HepG2 (cell line): ENCODE measurements around the gene SURF6. TPM values are rescaled to one million over a fixed set of nuclear protein-coding genes. Genes with fewer than 3 reads are reported as not detected.
A peak's percentile ranks its signal among the peaks of the same experiment; 100 is the strongest.

Experiments used
- CBX5 ChIP-seq: sonication (generic); formaldehyde crosslinking; IDR thresholded peaks from 2 replicates; pipeline ENCODE4 v1.4.0; 2020; ENCODE audit warnings: missing genetic modification reagents, borderline replicate concordance
- GATA4 ChIP-seq: sonication (generic); IDR thresholded peaks from 2 replicates; pipeline ENCODE4 v1.6.1; 2016; ENCODE audit warnings: antibody characterized with exemption, low read depth, borderline replicate concordance
- GTF2F1 ChIP-seq: fragments of 150-350 bp; IDR thresholded peaks from 2 replicates; pipeline ENCODE4 v1.6.1; 2014; ENCODE audit warnings: low read length
- NPAS2 ChIP-seq: sonication (generic); formaldehyde crosslinking; IDR thresholded peaks from 2 replicates; pipeline ENCODE4 v1.8.0; 2022; ENCODE audit warnings: mild to moderate bottlenecking, missing genetic modification reagents, borderline replicate concordance
- RFX5 ChIP-seq: IDR thresholded peaks from 2 replicates; pipeline ENCODE4 v1.6.1; 2011; ENCODE audit warnings: low read depth, low read length, improper control_type of control experiment
- RFXANK ChIP-seq: IDR thresholded peaks from 2 replicates; pipeline ENCODE4 v1.6.1; 2016
- SMC3 ChIP-seq: IDR thresholded peaks from 2 replicates; pipeline ENCODE4 v1.6.1; 2011; ENCODE audit warnings: low read length, improper control_type of control experiment
- ZBTB42 ChIP-seq: sonication (generic); formaldehyde crosslinking; IDR thresholded peaks from 2 replicates; pipeline ENCODE4 v1.5.0; 2020; ENCODE audit warnings: mild to moderate bottlenecking, missing genetic modification reagents
- ZNF180 ChIP-seq: sonication (generic); formaldehyde crosslinking; IDR thresholded peaks from 2 replicates; pipeline ENCODE4 v1.4.0; 2020; ENCODE audit warnings: low read depth, missing genetic modification reagents, borderline replicate concordance
- ZNF230 ChIP-seq: sonication (generic); formaldehyde crosslinking; IDR thresholded peaks from 2 replicates; pipeline ENCODE4 v1.4.0; 2020; ENCODE audit warnings: mild to moderate bottlenecking, missing genetic modification reagents
- ZNF235 ChIP-seq: sonication (generic); formaldehyde crosslinking; IDR thresholded peaks from 2 replicates; pipeline ENCODE4 v1.8.1; 2023; ENCODE audit warnings: mild to moderate bottlenecking, missing genetic modification reagents, borderline replicate concordance
- ZNF24 ChIP-seq: fragments of 450-650 bp; IDR thresholded peaks from 2 replicates; pipeline ENCODE4 v1.6.1; 2017; ENCODE audit warnings: antibody characterized with exemption, mild to moderate bottlenecking
- ZNF652 ChIP-seq: IDR thresholded peaks from 2 replicates; pipeline ENCODE4 v1.6.1; 2016; ENCODE audit warnings: low read depth, borderline replicate concordance
- ZNF713 ChIP-seq: sonication (generic); formaldehyde crosslinking; IDR thresholded peaks from 2 replicates; pipeline ENCODE4 v1.4.0; 2020; ENCODE audit warnings: mild to moderate bottlenecking, missing genetic modification reagents
- ZNF761 ChIP-seq: sonication (generic); formaldehyde crosslinking; conservative IDR thresholded peaks from 2 replicates; pipeline ENCODE4 v1.4.0; 2020; ENCODE audit warnings: mild to moderate bottlenecking, missing genetic modification reagents
- polyA plus RNA-seq, 8 experiments: library from polyadenylated mRNA; depleted of rRNA in 3 of 8; stranded (reverse) in 7 of 8; unstranded in 1 of 8; fragments of >200 nt; fragmentation: Illumina TruSeq in 4 of 8; extraction: Trizol in 4 of 8; gene quantifications; 2 replicates each; pipeline versions ENCODE4 v1.2.1 to v1.2.3, GENCODE V29; 2011 to 2016; ENCODE audit warnings: low read depth in 4 of 8, missing spikeins in 1 of 8, mixed read lengths in 1 of 8; ENCODE audit not compliant: insufficient read depth in 1 of 8
- total RNA-seq, 5 experiments: library from RNA; depleted of rRNA; stranded (reverse); fragments of >200 nt; fragmentation: Illumina TruSeq; extraction: Trizol; gene quantifications; 2 replicates each; pipeline ENCODE4 v1.2.3, GENCODE V29; 2016; ENCODE audit warnings: low read depth in 1 of 5
- TF ChIP-seq, protein P1 (sequence below): sonication (generic); formaldehyde crosslinking; IDR thresholded peaks from 2 replicates; pipeline ENCODE4 v1.8.0; 2022; ENCODE audit warnings: mild to moderate bottlenecking, missing genetic modification reagents, moderate library complexity
- TF ChIP-seq, protein P2 (sequence below): sonication (generic); formaldehyde crosslinking; IDR thresholded peaks from 2 replicates; pipeline ENCODE4 v1.9.0; 2022; ENCODE audit warnings: missing genetic modification reagents, mild to moderate bottlenecking, borderline replicate concordance
- TF ChIP-seq, protein P3 (sequence below): sonication (generic); formaldehyde crosslinking; IDR thresholded peaks from 2 replicates; pipeline ENCODE4 v1.8.0; 2022; ENCODE audit warnings: mild to moderate bottlenecking, missing genetic modification reagents
- TF ChIP-seq, protein P4 (sequence below): sonication (generic); formaldehyde crosslinking; IDR thresholded peaks from 2 replicates; pipeline ENCODE4 v1.9.0; 2021; ENCODE audit warnings: missing genetic modification reagents, borderline replicate concordance
- TF ChIP-seq, protein P5 (sequence below): sonication (generic); formaldehyde crosslinking; IDR thresholded peaks from 2 replicates; pipeline ENCODE4 v1.5.0; 2020; ENCODE audit warnings: missing genetic modification reagents
- TF ChIP-seq, protein P6 (sequence below): sonication (generic); formaldehyde crosslinking; IDR thresholded peaks from 2 replicates; pipeline ENCODE4 v1.4.0; 2020; ENCODE audit warnings: missing genetic modification reagents
- TF ChIP-seq, protein P7 (sequence below): IDR thresholded peaks from 2 replicates; pipeline ENCODE4 v1.6.1; 2016

Gene SURF6
- total and polyA plus RNA-seq, 2 of the 13 experiments (the other 11 are each of a cell fraction or from before 2014, with no cell fraction given) = 5.9 to 14.7 TPM

DNA sequence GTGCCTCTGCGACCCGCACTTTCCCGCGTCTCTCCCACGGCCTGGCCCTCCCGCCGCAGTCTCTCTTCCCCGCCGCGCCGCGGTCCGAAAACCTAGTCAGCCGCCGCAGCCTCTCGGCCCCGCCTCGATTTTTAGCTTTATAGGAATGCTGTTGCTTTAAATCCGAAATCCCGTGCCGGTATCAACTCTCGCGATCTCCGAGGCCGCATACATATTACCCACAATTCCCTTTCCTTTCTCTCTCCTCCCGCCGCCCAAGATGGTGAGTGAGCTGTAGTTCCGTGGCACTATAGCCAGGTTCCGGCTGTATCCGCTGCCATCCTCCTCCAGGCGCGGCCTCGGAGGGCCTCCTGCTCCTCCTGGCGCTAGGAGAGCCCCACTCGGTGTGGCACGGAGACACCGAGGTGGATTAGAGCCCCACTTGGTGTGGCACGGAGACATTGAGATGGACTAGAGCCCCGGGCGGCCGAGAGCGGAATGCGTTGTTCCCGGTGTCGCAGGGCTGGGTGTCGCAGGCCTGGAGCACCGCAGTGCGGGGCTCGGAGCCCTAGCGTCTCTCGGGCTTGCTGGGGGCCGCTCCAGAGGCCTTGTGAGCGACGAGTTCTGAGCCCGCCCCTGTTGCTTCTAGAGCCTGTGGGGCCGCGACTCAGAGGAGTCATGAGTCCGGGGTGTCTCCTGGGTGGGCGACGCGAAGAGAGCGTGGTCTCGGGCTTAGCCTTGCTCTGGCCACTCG lies 12.2 kb upstream of the SURF6 start, which contains the start of the genes MED22 and RPL7A (continued):
- TF ChIP-seq, protein P1, sequence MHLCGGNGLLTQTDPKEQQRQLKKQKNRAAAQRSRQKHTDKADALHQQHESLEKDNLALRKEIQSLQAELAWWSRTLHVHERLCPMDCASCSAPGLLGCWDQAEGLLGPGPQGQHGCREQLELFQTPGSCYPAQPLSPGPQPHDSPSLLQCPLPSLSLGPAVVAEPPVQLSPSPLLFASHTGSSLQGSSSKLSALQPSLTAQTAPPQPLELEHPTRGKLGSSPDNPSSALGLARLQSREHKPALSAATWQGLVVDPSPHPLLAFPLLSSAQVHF = peak; percentile 50; the same call in 1 of the 2 replicates
- TF ChIP-seq ZNF761 (CRISPR knock-in tag) = no peak
- peak; percentile 75 for TF ChIP-seq ZNF235 (CRISPR knock-in tag)
- TF ChIP-seq, protein P2, sequence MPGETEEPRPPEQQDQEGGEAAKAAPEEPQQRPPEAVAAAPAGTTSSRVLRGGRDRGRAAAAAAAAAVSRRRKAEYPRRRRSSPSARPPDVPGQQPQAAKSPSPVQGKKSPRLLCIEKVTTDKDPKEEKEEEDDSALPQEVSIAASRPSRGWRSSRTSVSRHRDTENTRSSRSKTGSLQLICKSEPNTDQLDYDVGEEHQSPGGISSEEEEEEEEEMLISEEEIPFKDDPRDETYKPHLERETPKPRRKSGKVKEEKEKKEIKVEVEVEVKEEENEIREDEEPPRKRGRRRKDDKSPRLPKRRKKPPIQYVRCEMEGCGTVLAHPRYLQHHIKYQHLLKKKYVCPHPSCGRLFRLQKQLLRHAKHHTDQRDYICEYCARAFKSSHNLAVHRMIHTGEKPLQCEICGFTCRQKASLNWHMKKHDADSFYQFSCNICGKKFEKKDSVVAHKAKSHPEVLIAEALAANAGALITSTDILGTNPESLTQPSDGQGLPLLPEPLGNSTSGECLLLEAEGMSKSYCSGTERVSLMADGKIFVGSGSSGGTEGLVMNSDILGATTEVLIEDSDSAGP (CRISPR knock-in tag) = peak; percentile 100
- TF ChIP-seq ZNF24 = no peak
- TF ChIP-seq GATA4 = peak; percentile 61; the same call in 1 of the 2 replicates
- TF ChIP-seq, protein P3, sequence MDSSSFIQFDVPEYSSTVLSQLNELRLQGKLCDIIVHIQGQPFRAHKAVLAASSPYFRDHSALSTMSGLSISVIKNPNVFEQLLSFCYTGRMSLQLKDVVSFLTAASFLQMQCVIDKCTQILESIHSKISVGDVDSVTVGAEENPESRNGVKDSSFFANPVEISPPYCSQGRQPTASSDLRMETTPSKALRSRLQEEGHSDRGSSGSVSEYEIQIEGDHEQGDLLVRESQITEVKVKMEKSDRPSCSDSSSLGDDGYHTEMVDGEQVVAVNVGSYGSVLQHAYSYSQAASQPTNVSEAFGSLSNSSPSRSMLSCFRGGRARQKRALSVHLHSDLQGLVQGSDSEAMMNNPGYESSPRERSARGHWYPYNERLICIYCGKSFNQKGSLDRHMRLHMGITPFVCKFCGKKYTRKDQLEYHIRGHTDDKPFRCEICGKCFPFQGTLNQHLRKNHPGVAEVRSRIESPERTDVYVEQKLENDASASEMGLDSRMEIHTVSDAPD (CRISPR knock-in tag) = 0 out of 2 replicates have a peak, but pooled peaks have one; percentile 16
- TF ChIP-seq RFXANK (CRISPR knock-in tag) = no peak
- no peak for TF ChIP-seq GTF2F1
- TF ChIP-seq ZNF180 (CRISPR knock-in tag) = no peak
- TF ChIP-seq, protein P4, sequence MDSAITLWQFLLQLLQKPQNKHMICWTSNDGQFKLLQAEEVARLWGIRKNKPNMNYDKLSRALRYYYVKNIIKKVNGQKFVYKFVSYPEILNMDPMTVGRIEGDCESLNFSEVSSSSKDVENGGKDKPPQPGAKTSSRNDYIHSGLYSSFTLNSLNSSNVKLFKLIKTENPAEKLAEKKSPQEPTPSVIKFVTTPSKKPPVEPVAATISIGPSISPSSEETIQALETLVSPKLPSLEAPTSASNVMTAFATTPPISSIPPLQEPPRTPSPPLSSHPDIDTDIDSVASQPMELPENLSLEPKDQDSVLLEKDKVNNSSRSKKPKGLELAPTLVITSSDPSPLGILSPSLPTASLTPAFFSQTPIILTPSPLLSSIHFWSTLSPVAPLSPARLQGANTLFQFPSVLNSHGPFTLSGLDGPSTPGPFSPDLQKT (CRISPR knock-in tag) = no peak
- TF ChIP-seq CBX5 (CRISPR knock-in tag) = peak; percentile 76; the same call in 1 of the 2 replicates
- 0 out of 2 replicates have a peak, but pooled peaks have one; percentile 4 for TF ChIP-seq ZBTB42 (CRISPR knock-in tag)
- TF ChIP-seq RFX5 = no peak
- no peak for TF ChIP-seq NPAS2 (CRISPR knock-in tag)
- TF ChIP-seq ZNF713 = no peak
- TF ChIP-seq, protein P5, sequence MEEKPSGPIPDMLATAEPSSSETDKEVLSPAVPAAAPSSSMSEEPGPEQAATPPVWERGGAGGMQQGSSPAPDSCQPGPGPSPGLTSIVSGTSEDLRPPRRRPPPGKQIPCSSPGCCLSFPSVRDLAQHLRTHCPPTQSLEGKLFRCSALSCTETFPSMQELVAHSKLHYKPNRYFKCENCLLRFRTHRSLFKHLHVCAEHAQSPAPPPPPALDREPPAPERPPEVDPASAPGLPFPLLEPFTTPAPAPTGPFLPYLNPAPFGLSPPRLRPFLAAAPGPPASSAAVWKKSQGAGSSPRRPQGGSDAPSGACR (CRISPR knock-in tag) = no peak
- TF ChIP-seq, protein P6, sequence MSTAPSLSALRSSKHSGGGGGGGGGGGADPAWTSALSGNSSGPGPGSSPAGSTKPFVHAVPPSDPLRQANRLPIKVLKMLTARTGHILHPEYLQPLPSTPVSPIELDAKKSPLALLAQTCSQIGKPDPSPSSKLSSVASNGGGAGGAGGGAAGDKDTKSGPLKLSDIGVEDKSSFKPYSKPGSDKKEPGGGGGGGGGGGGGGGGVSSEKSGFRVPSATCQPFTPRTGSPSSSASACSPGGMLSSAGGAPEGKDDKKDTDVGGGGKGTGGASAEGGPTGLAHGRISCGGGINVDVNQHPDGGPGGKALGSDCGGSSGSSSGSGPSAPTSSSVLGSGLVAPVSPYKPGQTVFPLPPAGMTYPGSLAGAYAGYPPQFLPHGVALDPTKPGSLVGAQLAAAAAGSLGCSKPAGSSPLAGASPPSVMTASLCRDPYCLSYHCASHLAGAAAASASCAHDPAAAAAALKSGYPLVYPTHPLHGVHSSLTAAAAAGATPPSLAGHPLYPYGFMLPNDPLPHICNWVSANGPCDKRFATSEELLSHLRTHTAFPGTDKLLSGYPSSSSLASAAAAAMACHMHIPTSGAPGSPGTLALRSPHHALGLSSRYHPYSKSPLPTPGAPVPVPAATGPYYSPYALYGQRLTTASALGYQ (CRISPR knock-in tag) = no peak
- TF ChIP-seq ZNF230 (CRISPR knock-in tag) = peak; percentile 66; the same call in 1 of the 2 replicates
- no peak for TF ChIP-seq ZNF652 (CRISPR knock-in tag)
- TF ChIP-seq, protein P7, sequence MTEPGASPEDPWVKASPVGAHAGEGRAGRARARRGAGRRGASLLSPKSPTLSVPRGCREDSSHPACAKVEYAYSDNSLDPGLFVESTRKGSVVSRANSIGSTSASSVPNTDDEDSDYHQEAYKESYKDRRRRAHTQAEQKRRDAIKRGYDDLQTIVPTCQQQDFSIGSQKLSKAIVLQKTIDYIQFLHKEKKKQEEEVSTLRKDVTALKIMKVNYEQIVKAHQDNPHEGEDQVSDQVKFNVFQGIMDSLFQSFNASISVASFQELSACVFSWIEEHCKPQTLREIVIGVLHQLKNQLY (CRISPR knock-in tag) = no peak
- no peak for TF ChIP-seq SMC3
